ENCODE results near the gene LOXL1. TPM values are rescaled to one million over a fixed set of nuclear protein-coding genes. Genes with fewer than 3 reads are reported as not detected.

The LOXL1 gene
- total RNA-seq, 2 donors from 2014 or later = 20.5 to 22.5 TPM

GRCh38 chr15:73993211-73993994 is 67.1 kb downstream of the LOXL1 start:
- Histone ChIP-seq H3K4me3 (peak overlapping the region in 1 of 2 donors; percentile 73), H3K27ac (peak overlapping the region in 1 of 2 donors; percentile 90)
- WGBS = 87% methylated on average over 10 of the region's 10 CpGs

GRCh38 chr15:73994413-73994883 is 68.2 kb downstream of the LOXL1 start, which contains the start of gene PML:
Gene PML, plus strand, starts transcription at chr15:73994716. Its CDS starts 97 bp downstream, at chr15:73994813.
- H3K4me1 ChIP-seq (replicated peaks) = peaks cover 4% of the 10 kb centered on the region
- TF ChIP-seq CTCF (IDR thresholded peaks at IDR 0.05) (peak in 2 of 4 experiments; percentile 24 to 38), POLR2A (IDR thresholded peaks at IDR 0.05) (peak; percentile 89), POLR2AphosphoS5 (IDR thresholded peaks at IDR 0.05) (peak; percentile 95)
- H3K4me3 ChIP-seq = peak within 1 kb of the TSS; percentile 73
- H3K27ac ChIP-seq = peak within 1 kb of the TSS; percentile 90 to 95
- intact Hi-C loops (cut with DNase I) = loop anchor here (10.0 kb wide), 1 partner anchor 620 kb away; the partner anchor contains the start of gene CLK3
- DNase-seq (ENCODE audit: low spot score) = peak; percentile 96
- no peaks in the 10 kb centered on the region for H3K27me3 ChIP-seq (replicated peaks; ENCODE audit: insufficient read depth)
- H3K9me3 ChIP-seq = no peaks in the 10 kb centered on the region
- under 1% methylated on average over 27 of the region's 27 CpGs for WGBS
- no peaks in the 10 kb centered on the region for H3K36me3 ChIP-seq

More at GRCh38 chr15:73993211-73993994, 67.1 kb downstream of the LOXL1 start:
- Histone ChIP-seq H3K4me1 (replicated peaks) (peaks cover 4% of the 10 kb centered on the region), H3K36me3 (no peaks in the 10 kb centered on the region), H3K27me3 (replicated peaks; ENCODE audit: insufficient read depth) (no peaks in the 10 kb centered on the region), H3K9me3 (no peaks in the 10 kb centered on the region)
- intact Hi-C loops (cut with DNase I) = loop anchor here (10.0 kb wide), 1 partner anchor 621 kb away; the partner anchor contains the start of gene CLK3
- DNase-seq (ENCODE audit: low spot score) = no peak
- TF ChIP-seq CTCF (IDR thresholded peaks at IDR 0.05) (no peak), POLR2AphosphoS5 (IDR thresholded peaks at IDR 0.05) (no peak), POLR2A (IDR thresholded peaks at IDR 0.05) (no peak)

GRCh38 chr15:73994912-73995622 is 68.8 kb downstream of the LOXL1 start:
- DNase-seq (ENCODE audit: low spot score) = peak; percentile 49
- TF ChIP-seq POLR2AphosphoS5 (IDR thresholded peaks at IDR 0.05) = peak; percentile 9
- no peak for TF ChIP-seq CTCF (IDR thresholded peaks at IDR 0.05)
- intact Hi-C loops (cut with DNase I) = loop anchor here (10.0 kb wide), 1 partner anchor 620 kb away; the partner anchor contains the start of gene CLK3
- peaks cover 4% of the 10 kb centered on the region for H3K4me1 ChIP-seq (replicated peaks)
- under 1% methylated on average over 18 of the region's 18 CpGs for WGBS
- no peaks in the 10 kb centered on the region for H3K36me3 ChIP-seq
- H3K27me3 ChIP-seq (replicated peaks; ENCODE audit: insufficient read depth) = no peaks in the 10 kb centered on the region
- peak overlapping the region; percentile 73 for H3K4me3 ChIP-seq
- peak overlapping the region; percentile 90 to 95 for H3K27ac ChIP-seq
- H3K9me3 ChIP-seq = no peaks in the 10 kb centered on the region

- Histone ChIP-seq H3K27me3 (replicated peaks; ENCODE audit: insufficient read depth) (no peaks in the 10 kb centered on the region), H3K4me3 (peak overlapping the region in 1 of 2 donors; percentile 73), H3K9me3 (no peaks in the 10 kb centered on the region), H3K27ac (peak overlapping the region; percentile 90 to 95), H3K4me1 (replicated peaks) (peaks cover 4% of the 10 kb centered on the region), H3K36me3 (no peaks in the 10 kb centered on the region)
- DNase-seq (ENCODE audit: low spot score) = no peak
- 59% methylated on average over 2 of the region's 2 CpGs for WGBS
- TF ChIP-seq POLR2A (IDR thresholded peaks at IDR 0.05) (no peak), CTCF (IDR thresholded peaks at IDR 0.05) (no peak), POLR2AphosphoS5 (IDR thresholded peaks at IDR 0.05) (no peak)
- intact Hi-C loops (cut with DNase I) = loop anchor here (10.0 kb wide), 1 partner anchor 619 kb away; the partner anchor contains the start of gene CLK3
Observed at GRCh38 chr15:73996267-73996666, 70.0 kb downstream of the LOXL1 start.

Data from prostate gland (tissue), 2 donors.